Transverse colon (tissue), 4 donors: Measurements from ENCODE around the gene CTSL. TPM values are rescaled to one million over a fixed set of nuclear protein-coding genes. Genes with fewer than 3 reads are reported as not detected.
A peak's percentile ranks its signal among the peaks of the same experiment; 100 is the strongest.

Experiments used
- DNase-seq: peaks from one replicate; pipeline ENCODE4 v3.0.0-alpha.2; 2019
- H3K27ac ChIP-seq, 4 donors: fragments of 200-600 bp; sonication (generic); 2 replicates each; pipeline ENCODE4 v1.5.1; 2016 to 2018; ENCODE audit warnings: inconsistent platforms in 4 of 4
- H3K27me3 ChIP-seq: fragments of 200-600 bp; sonication (generic); 2 replicates; pipeline ENCODE4 v1.5.1; 2017; ENCODE audit warnings: inconsistent platforms
- H3K36me3 ChIP-seq, 4 donors: fragments of 200-600 bp; sonication (generic); 2 replicates each; pipeline ENCODE4 v1.5.1; 2017 to 2019; ENCODE audit warnings: inconsistent platforms in 4 of 4
- H3K4me1 ChIP-seq, 4 donors: fragments of 200-600 bp; sonication (generic); 2 replicates each; pipeline ENCODE4 v1.5.1; 2017 to 2020; ENCODE audit warnings: inconsistent platforms in 4 of 4
- H3K4me3 ChIP-seq, 4 donors: fragments of 200-600 bp; sonication (generic); 1 replicate in 1 of 4; 2 replicates in 3 of 4; pipeline versions ENCODE4 v1.5.1 to v1.6.1; 2017 to 2019; ENCODE audit warnings: inconsistent platforms in 4 of 4
- H3K9me3 ChIP-seq, 2 donors: fragments of 200-600 bp; sonication (generic); 2 replicates each; pipeline ENCODE4 v1.5.1; 2017 to 2019; ENCODE audit warnings: inconsistent platforms in 2 of 2
- CTCF ChIP-seq, 5 experiments: fragments of 200-600 bp in 3 of 5; fragments of 450-650 bp in 2 of 5; sonication (generic) in 3 of 5; IDR thresholded peaks; 1 replicate in 2 of 5; 2 replicates in 3 of 5; pipeline ENCODE4 v1.5.1; 2016 to 2017; ENCODE audit warnings: antibody characterized with exemption in 5 of 5, inconsistent platforms in 3 of 5, mild to moderate bottlenecking in 2 of 5, moderate library complexity in 1 of 5
- EP300 ChIP-seq: sonication (generic); formaldehyde crosslinking; IDR thresholded peaks from one replicate; pipeline ENCODE4 v1.6.1; 2017; ENCODE audit warnings: antibody characterized with exemption, low read depth
- POLR2A ChIP-seq: fragments of 450-650 bp; IDR thresholded peaks from one replicate; pipeline ENCODE4 v1.6.1; 2016; ENCODE audit warnings: antibody characterized with exemption, mild to moderate bottlenecking, moderate library complexity
- POLR2AphosphoS5 ChIP-seq, 3 donors: sonication (generic); formaldehyde crosslinking; IDR thresholded peaks; one replicate each; pipeline ENCODE4 v1.6.1; 2016; ENCODE audit warnings: antibody characterized with exemption in 3 of 3
- WGBS, 2 donors: methylation state at CpG; one replicate each; pipeline ENCODE4 v1.1.5; 2018; ENCODE audit warnings: low coverage in 1 of 2; 5-methylcytosine and 5-hydroxymethylcytosine counted together
- in situ Hi-C, 4 donors: fragments of 200-750 bp; cut with MboI; loops; one replicate each; pipeline versions ENCODE4 v1.15.0 to v1.15.1; 2017; ENCODE audit warnings: low sequenced_read_pairs in 3 of 4, low pct_ligation_motif_present in 1 of 4, low pct_unique_long_range_greater_than_20kb in 1 of 4
- intact Hi-C: fragments of 100-400 bp; cut with DNase I; formaldehyde crosslinking; loops from one replicate; pipeline ENCODE4 v1.15.1; 2023; ENCODE audit warnings: low total_unique reads
- total RNA-seq, 4 donors: library from RNA; depleted of rRNA; stranded (reverse); fragments of >200 nt; gene quantifications; one replicate each; pipeline ENCODE4 v1.1.0, GENCODE V29; 2016

The CTSL gene
- total RNA-seq, 4 donors from 2014 or later: 26.7 to 108 (median 66.6) TPM

DNA sequence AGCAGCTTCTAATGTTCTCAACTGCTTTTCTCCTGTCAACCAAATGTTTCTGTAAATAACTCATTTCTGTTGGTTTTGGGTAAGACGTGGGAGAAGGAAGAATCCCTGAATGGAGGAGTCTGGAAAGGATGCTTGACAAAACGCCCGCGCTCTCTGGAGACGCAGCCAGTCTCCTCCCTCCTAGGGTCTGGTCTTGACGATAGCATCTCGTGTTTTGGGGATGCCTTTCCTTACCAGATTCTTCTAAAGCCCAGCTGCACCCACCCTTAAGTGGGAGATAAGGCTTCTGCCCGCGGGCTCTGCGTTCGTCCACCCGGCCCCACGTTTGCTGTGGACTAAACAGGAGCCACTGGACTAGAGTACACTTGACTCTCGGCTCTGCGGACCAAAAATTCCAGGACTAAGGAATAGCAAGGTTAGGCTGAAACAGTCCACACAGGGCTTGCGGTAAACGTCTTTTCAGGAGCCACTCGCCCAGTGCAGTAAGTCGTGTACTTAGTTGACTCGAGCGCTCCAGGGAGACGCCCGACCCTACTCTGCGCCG is 491 bp upstream of the CTSL start:
- intact Hi-C loops (no loop called here), in situ Hi-C loops (no loop called here)
- Histone ChIP-seq H3K36me3 (peaks cover 0 to 10% (median 3%) of the 10 kb centered on the region in 4 donors), H3K9me3 (no peaks in the 10 kb centered on the region), H3K27me3 (no peaks in the 10 kb centered on the region), H3K27ac (peak overlapping the region; percentile 83 to 93 (median 90)), H3K4me1 (peaks cover 0 to 24% (median 11%) of the 10 kb centered on the region in 4 donors), H3K4me3 (peak overlapping the region; percentile 55 to 75 (median 59))
- 12% methylated on average over 25 of the region's 25 CpGs; no CpG with 5 or more reads in 1 of the 2 donors for WGBS, 2 donors
- no peak for TF ChIP-seq EP300
- no peak for TF ChIP-seq POLR2AphosphoS5 (IDR thresholded peaks at IDR 0.05)
- no peak for TF ChIP-seq POLR2A
- TF ChIP-seq CTCF (IDR thresholded peaks at IDR 0.05): no peak
- DNase-seq: no peak

GRCh38 chr9:87729246-87729645 is 3.3 kb downstream of the CTSL start:
- Histone ChIP-seq H3K27me3 (no peaks in the 10 kb centered on the region), H3K36me3 (peaks cover 0 to 17% (median 5%) of the 10 kb centered on the region in 4 donors), H3K4me1 (peaks cover 0 to 24% (median 11%) of the 10 kb centered on the region in 4 donors), H3K27ac (no peak overlapping the region), H3K4me3 (no peak overlapping the region), H3K9me3 (no peaks in the 10 kb centered on the region)
- intact Hi-C loops: no loop called here
- no peak for DNase-seq
- in situ Hi-C loops: no loop called here
- no peak for TF ChIP-seq POLR2A
- no peak for TF ChIP-seq EP300
- no peak for TF ChIP-seq POLR2AphosphoS5 (IDR thresholded peaks at IDR 0.05)
- no peak for TF ChIP-seq CTCF (IDR thresholded peaks at IDR 0.05)
- 84 to 93% methylated on average over 1 to 2 of the region's 2 CpGs for WGBS, 2 donors

DNA sequence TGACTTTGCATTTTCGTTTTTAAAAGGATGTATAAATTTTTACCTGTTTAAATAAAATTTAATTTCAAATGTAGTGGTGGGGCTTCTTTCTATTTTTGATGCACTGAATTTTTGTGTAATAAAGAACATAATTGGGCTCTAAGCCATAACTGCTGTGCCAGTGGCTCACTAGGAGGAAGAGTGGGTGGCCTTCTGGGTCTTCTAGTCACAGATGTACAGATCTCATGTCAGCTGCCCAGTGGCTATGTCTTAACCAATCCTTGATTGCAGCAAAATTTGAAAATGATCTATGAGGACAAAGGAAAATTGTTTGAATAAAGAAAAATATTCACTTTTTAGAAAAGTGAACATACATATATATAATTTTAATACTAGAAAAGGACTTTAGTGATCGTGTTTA is 5.4 kb downstream of the CTSL start:
- Histone ChIP-seq H3K4me1 (peaks cover 0 to 24% (median 9%) of the 10 kb centered on the region in 4 donors), H3K27me3 (no peaks in the 10 kb centered on the region), H3K4me3 (no peak overlapping the region), H3K27ac (no peak overlapping the region), H3K9me3 (no peaks in the 10 kb centered on the region), H3K36me3 (peaks cover 0 to 17% (median 5%) of the 10 kb centered on the region in 4 donors)
- 64 to 78% methylated on average over 1 to 2 of the region's 2 CpGs for WGBS, 2 donors
- in situ Hi-C loops (no loop called here), intact Hi-C loops (no loop called here)
- TF ChIP-seq POLR2AphosphoS5 (IDR thresholded peaks at IDR 0.05) (no peak), EP300 (no peak), CTCF (IDR thresholded peaks at IDR 0.05) (no peak), POLR2A (no peak)
- DNase-seq: no peak

DNA sequence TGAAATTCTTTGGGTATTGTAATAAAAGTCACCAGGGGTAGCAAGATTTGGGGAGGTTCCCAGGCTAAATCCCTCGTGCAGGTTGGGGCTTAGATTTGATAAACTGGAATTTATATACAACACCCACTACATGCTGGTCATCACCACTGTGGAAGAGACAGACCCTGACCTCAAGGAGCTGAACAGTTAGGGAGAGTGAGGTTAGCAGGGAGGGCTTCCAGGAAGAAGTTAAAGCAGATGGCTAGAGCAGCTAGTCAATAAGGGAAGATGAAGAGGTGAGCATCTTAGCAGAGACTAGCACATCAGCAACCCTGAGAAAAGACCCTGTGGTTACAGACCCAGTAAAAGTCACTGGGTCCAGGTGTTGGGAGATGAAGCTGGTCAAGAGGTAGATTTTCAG is 6.4 kb downstream of the CTSL start:
- no peak overlapping the region for H3K4me3 ChIP-seq
- no peak for DNase-seq
- in situ Hi-C loops (no loop called here), intact Hi-C loops (no loop called here)
- H3K4me1 ChIP-seq: peaks cover 0 to 16% (median under 1%) of the 10 kb centered on the region in 4 donors
- H3K9me3 ChIP-seq: no peaks in the 10 kb centered on the region
- H3K27me3 ChIP-seq: peaks cover 5% of the 10 kb centered on the region
- WGBS, 2 donors: 76 to 100% methylated on average over 1 of the region's 1 CpG
- TF ChIP-seq POLR2AphosphoS5 (IDR thresholded peaks at IDR 0.05) (no peak), EP300 (no peak), CTCF (IDR thresholded peaks at IDR 0.05) (no peak), POLR2A (no peak)
- H3K36me3 ChIP-seq: peaks cover 0 to 17% (median 5%) of the 10 kb centered on the region in 4 donors
- H3K27ac ChIP-seq: no peak overlapping the region
